ENCODE measurements around the gene UFSP2. TPM values are rescaled to one million over a fixed set of nuclear protein-coding genes. Genes with fewer than 3 reads are reported as not detected.

UFSP2 gene
- total RNA-seq, 1 donor, result 42.7 TPM

Small RNAs within 50 kb of the gene (small RNA-seq; reads per million reads assigned to genes)
- gene RF00019, result not detected

Other genes with a start within 250 kb of the UFSP2 start
- gene CFAP97, start 222.0 kb downstream of the UFSP2 start, total RNA-seq, result 39.0 and 56.1 TPM in 2 replicates
- gene SNX25, start 216.4 kb downstream of the UFSP2 start, total RNA-seq, result 29.6 and 47.1 TPM in 2 replicates
- gene LRP2BP, start 30.0 kb downstream of the UFSP2 start, total RNA-seq, result 0.32 and 1.3 TPM in 2 replicates
- 3.0 and 3.2 TPM in 2 replicates for gene ANKRD37, start 29.1 kb downstream of the UFSP2 start, total RNA-seq
- 0.32 and 0.43 TPM in 2 replicates for gene CCDC110, start 45.8 kb upstream of the UFSP2 start, total RNA-seq
- 15.1 and 96.6 TPM in 2 replicates for gene PDLIM3, start 109.5 kb upstream of the UFSP2 start, total RNA-seq

All from fibroblast of villous mesenchyme (primary cell).